Osteoblast (primary cell): Measurements from ENCODE around the gene BANP. TPM values are rescaled to one million over a fixed set of nuclear protein-coding genes. Genes with fewer than 3 reads are reported as not detected.
"Not testable (repeated sequence)": the region's sequence is repeated elsewhere in the genome, so short reads cannot be mapped to it uniquely, and the experiment has no call there.

Experiments used
- DNase-seq: peaks from one replicate; pipeline ENCODE4 v3.0.0; 2011; ENCODE audit warnings: low spot score, mixed read lengths; ENCODE audit not compliant: insufficient read length; ENCODE audit errors: missing footprints
- H2AFZ ChIP-seq: 2 replicates; pipeline ENCODE4 v1.6.0; 2011; ENCODE audit warnings: mild to moderate bottlenecking, low read length
- H3K27ac ChIP-seq: 2 replicates; pipeline ENCODE4 v1.5.1; 2011; ENCODE audit warnings: mild to moderate bottlenecking, low read depth, low read length, moderate library complexity
- H3K27me3 ChIP-seq: 2 replicates; pipeline ENCODE4 v1.6.0; 2012; ENCODE audit warnings: mild to moderate bottlenecking, control low read depth, inconsistent platforms, low read length, moderate library complexity; ENCODE audit not compliant: insufficient read depth
- H3K36me3 ChIP-seq: 2 replicates; pipeline ENCODE4 v1.5.1; 2011; ENCODE audit warnings: mild to moderate bottlenecking, low read length, control low read depth, moderate library complexity; ENCODE audit not compliant: insufficient read depth
- H3K4me1 ChIP-seq: 2 replicates; pipeline ENCODE4 v1.5.1; 2011; ENCODE audit warnings: mild to moderate bottlenecking, low read length, control low read depth, moderate library complexity; ENCODE audit not compliant: insufficient read depth
- H3K4me2 ChIP-seq: 2 replicates; pipeline ENCODE4 v1.6.0; 2011; ENCODE audit warnings: mild to moderate bottlenecking, low read length; ENCODE audit not compliant: insufficient read depth
- H3K4me3 ChIP-seq: fragments of 200-600 bp; sonication (generic); 3 replicates; pipeline ENCODE4 v1.5.1; 2012; ENCODE audit warnings: mild to moderate bottlenecking, low read length, inconsistent platforms; ENCODE audit not compliant: insufficient read depth
- H3K79me2 ChIP-seq: 2 replicates; pipeline ENCODE4 v1.6.0; 2012; ENCODE audit warnings: mild to moderate bottlenecking, low read length, control low read depth, inconsistent platforms; ENCODE audit not compliant: insufficient read depth
- H3K9me3 ChIP-seq: 2 replicates; pipeline ENCODE4 v1.5.1; 2011; ENCODE audit warnings: low read depth, low read length, control low read depth
- H4K20me1 ChIP-seq: 2 replicates; pipeline ENCODE4 v1.6.0; 2012; ENCODE audit warnings: mild to moderate bottlenecking, low read length, control low read depth; ENCODE audit not compliant: insufficient read depth
- total RNA-seq: library from RNA; depleted of rRNA; stranded (reverse); fragments of >200 nt; gene quantifications from 2 replicates; pipeline ENCODE4 v1.2.3, GENCODE V29; 2012
- TF ChIP-seq, protein P1 (sequence below): IDR thresholded peaks from 2 replicates; pipeline ENCODE4 v1.5.1; 2011; ENCODE audit warnings: mild to moderate bottlenecking, low read depth, low read length, moderate library complexity; ENCODE audit errors: extremely low read depth

Gene BANP
- total RNA-seq, 1 donor, result 23.5 TPM

DNA sequence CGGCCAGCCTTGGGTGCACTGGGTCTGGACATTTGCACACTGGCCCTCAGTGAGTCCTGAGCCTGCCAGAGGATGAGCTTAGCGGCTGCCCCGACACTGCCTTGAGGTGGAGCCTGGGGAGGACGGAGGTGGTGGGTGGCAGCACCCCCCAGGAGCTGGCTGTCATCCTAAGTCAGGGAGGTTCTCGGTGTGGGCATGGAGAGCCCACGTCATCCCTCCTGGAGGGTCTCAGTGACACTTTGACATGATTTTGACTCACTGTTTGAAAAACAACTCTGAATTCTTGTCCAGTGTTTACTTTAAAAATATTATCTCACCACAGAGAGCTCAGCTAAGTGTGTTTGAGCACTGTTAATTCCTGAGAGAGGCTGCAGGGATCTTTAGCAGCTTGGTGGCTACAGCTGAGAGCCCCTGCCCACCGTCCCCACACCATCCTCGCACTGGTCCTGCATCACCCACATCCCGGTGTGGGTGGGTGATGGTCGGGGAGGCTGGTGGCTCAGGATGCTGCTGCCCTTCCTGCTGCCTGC lies 63.1 kb downstream of the BANP start:
- TF ChIP-seq, protein P1, sequence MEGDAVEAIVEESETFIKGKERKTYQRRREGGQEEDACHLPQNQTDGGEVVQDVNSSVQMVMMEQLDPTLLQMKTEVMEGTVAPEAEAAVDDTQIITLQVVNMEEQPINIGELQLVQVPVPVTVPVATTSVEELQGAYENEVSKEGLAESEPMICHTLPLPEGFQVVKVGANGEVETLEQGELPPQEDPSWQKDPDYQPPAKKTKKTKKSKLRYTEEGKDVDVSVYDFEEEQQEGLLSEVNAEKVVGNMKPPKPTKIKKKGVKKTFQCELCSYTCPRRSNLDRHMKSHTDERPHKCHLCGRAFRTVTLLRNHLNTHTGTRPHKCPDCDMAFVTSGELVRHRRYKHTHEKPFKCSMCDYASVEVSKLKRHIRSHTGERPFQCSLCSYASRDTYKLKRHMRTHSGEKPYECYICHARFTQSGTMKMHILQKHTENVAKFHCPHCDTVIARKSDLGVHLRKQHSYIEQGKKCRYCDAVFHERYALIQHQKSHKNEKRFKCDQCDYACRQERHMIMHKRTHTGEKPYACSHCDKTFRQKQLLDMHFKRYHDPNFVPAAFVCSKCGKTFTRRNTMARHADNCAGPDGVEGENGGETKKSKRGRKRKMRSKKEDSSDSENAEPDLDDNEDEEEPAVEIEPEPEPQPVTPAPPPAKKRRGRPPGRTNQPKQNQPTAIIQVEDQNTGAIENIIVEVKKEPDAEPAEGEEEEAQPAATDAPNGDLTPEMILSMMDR, result no peak
- DNase-seq, result peak; percentile 96
- peaks cover 22% of the 10 kb centered on the region for H4K20me1 ChIP-seq
- no peak overlapping the region for H3K4me3 ChIP-seq
- peaks cover 4% of the 10 kb centered on the region for H3K36me3 ChIP-seq
- H3K27ac ChIP-seq, result peak overlapping the region; percentile 47
- H3K27me3 ChIP-seq, result no peaks in the 10 kb centered on the region
- H3K4me2 ChIP-seq, result peak overlapping the region; percentile 32
- H2AFZ ChIP-seq, result no peak overlapping the region
- H3K79me2 ChIP-seq, result no peaks in the 10 kb centered on the region
- H3K9me3 ChIP-seq, result no peaks in the 10 kb centered on the region
- H3K4me1 ChIP-seq, result peaks cover 14% of the 10 kb centered on the region

DNA sequence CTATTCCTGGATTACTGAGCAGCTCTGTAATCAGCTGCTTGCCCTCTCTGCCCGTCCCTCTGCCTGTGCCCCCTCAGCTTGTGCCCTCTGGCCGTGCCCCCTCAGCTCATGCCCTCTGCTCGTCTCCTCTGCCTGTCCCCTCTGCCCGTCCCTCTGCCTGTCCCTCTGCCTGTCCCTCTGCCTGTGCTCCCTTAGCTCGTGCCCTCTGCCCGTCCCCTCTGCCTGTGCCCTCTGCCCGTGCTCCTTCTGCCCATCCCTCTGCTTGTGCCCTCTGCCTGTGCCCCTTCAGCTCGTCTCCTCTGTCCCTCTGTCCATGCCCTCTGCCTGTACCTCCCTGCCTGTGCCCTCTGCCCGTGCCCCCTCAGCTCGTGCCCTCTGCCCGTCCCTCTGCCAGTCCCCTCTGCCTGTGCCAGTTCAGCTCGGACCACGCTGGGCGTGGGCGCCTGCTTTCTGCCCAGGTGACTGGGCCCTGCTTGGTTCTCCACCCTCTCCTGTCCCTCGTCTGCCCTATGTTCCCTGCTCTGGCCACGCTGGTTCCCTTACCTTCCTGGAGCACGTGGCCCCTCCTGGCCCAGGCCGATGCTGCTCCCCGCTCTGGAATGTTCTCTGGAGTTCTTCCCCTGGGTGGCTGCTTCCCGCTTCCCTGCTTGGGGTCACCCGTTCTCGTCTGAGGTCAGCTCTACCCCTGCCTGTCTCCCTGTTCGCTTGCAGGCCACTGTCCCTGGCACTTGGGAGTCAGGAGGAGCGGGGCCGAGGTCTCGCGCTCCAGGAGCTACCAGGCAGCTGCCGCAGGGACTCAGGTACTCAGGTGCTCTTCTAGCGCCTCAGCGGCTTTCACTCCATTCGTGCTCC lies 63.9 kb downstream of the BANP start:
- no peaks in the 10 kb centered on the region for H3K9me3 ChIP-seq
- no peak overlapping the region for H3K4me2 ChIP-seq
- no peak overlapping the region for H3K27ac ChIP-seq
- H4K20me1 ChIP-seq, result peaks cover 23% of the 10 kb centered on the region
- TF ChIP-seq, protein P1, result no peak
- no peaks in the 10 kb centered on the region for H3K27me3 ChIP-seq
- H3K4me1 ChIP-seq, result peaks cover 14% of the 10 kb centered on the region
- no peaks in the 10 kb centered on the region for H3K79me2 ChIP-seq
- no peak overlapping the region for H2AFZ ChIP-seq
- no peaks in the 10 kb centered on the region for H3K36me3 ChIP-seq
- DNase-seq, result no peak
- no peak overlapping the region for H3K4me3 ChIP-seq

DNA sequence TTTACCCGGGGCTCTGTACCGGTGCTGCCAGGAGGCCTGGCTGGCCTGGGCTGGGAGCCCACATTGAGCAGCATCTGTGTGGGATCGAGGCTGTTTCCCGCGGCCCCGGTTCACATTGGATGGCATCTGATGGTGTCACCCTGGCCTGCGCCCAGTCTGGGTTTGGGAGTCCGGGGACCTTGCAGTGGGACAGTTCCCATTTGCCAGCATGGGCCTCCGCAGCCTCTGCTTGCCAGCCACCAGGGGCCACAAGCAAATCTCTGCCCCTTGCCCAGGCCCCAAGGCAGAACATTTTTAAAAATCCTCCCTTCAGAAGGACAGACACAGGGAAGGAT lies 64.5 kb downstream of the BANP start:
- no peak overlapping the region for H3K4me2 ChIP-seq
- H3K27me3 ChIP-seq, result no peaks in the 10 kb centered on the region
- H3K4me3 ChIP-seq, result no peak overlapping the region
- H3K27ac ChIP-seq, result no peak overlapping the region
- H2AFZ ChIP-seq, result no peak overlapping the region
- H3K4me1 ChIP-seq, result peaks cover 14% of the 10 kb centered on the region
- TF ChIP-seq, protein P1, result no peak
- H3K9me3 ChIP-seq, result no peaks in the 10 kb centered on the region
- no peaks in the 10 kb centered on the region for H3K79me2 ChIP-seq
- H3K36me3 ChIP-seq, result no peaks in the 10 kb centered on the region
- DNase-seq, result no peak
- H4K20me1 ChIP-seq, result peaks cover 25% of the 10 kb centered on the region

DNA sequence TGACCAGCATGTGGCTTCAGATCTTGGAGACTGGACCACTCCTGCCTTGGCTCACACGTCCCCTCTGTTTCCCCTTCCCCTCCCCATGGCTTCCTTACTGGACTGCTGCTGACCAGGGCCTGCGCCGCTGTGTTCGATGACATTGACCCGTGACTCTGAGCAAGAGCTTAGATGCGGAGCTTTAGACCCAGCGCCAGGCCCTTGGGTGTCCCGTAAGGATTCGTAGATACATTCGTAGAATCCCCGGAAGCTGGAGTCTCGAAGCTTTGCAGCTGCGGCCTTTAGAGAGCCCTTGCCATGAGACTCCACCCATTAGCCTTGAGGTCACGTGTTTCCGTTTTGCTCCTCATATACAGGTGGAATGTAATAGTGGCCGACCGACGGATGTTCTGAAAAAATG lies 65.2 kb downstream of the BANP start:
- peaks cover 14% of the 10 kb centered on the region for H3K4me1 ChIP-seq
- H3K4me3 ChIP-seq, H2AFZ ChIP-seq, H3K4me2 ChIP-seq, DNase-seq, H3K27ac ChIP-seq, H3K27me3 ChIP-seq, H3K36me3 ChIP-seq, H3K9me3 ChIP-seq, H3K79me2 ChIP-seq: not testable (repeated sequence)
- H4K20me1 ChIP-seq, result peaks cover 21% of the 10 kb centered on the region
